Measurements from ENCODE around the gene ATP11B. TPM values are rescaled to one million over a fixed set of nuclear protein-coding genes. Genes with fewer than 3 reads are reported as not detected.

ATP11B gene
- total and polyA plus RNA-seq, 2 of the 8 experiments (the other 6 are each of a cell fraction or from before 2014, with no cell fraction given): 5.1 to 26.5 TPM

- no peak for TF ChIP-seq TBP (IDR thresholded peaks at IDR 0.05; ENCODE audit: low read depth, low read length)
- TF ChIP-seq SUZ12 (IDR thresholded peaks at IDR 0.05; ENCODE audit: low read length): no peak
- no peak for TF ChIP-seq CHD2 (IDR thresholded peaks at IDR 0.05; ENCODE audit: low read length)
- no peak for TF ChIP-seq SP2 (IDR thresholded peaks at IDR 0.05; ENCODE audit: low read length)
- TF ChIP-seq KDM5A (IDR thresholded peaks at IDR 0.05; ENCODE audit: low read length): no peak
- TF ChIP-seq TAF7 (optimal IDR thresholded peaks at IDR 0.05; ENCODE audit: borderline replicate concordance, low read depth, low read length): no peak
- TF ChIP-seq RAD21 (IDR thresholded peaks at IDR 0.05 in 1 of 2, conservative IDR thresholded peaks at IDR 0.05 in 1 of 2; ENCODE audit: low read depth in 2 of 2, low read length in 2 of 2): no peak
- TF ChIP-seq, protein P1, sequence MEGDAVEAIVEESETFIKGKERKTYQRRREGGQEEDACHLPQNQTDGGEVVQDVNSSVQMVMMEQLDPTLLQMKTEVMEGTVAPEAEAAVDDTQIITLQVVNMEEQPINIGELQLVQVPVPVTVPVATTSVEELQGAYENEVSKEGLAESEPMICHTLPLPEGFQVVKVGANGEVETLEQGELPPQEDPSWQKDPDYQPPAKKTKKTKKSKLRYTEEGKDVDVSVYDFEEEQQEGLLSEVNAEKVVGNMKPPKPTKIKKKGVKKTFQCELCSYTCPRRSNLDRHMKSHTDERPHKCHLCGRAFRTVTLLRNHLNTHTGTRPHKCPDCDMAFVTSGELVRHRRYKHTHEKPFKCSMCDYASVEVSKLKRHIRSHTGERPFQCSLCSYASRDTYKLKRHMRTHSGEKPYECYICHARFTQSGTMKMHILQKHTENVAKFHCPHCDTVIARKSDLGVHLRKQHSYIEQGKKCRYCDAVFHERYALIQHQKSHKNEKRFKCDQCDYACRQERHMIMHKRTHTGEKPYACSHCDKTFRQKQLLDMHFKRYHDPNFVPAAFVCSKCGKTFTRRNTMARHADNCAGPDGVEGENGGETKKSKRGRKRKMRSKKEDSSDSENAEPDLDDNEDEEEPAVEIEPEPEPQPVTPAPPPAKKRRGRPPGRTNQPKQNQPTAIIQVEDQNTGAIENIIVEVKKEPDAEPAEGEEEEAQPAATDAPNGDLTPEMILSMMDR (IDR thresholded peaks at IDR 0.05; ENCODE audit: control extremely low read depth in 1 of 3, insufficient read depth in 1 of 3, low read depth in 1 of 3, low read length in 3 of 3): no peak
- no peak for TF ChIP-seq CBX8 (IDR thresholded peaks at IDR 0.05; ENCODE audit: borderline replicate concordance, low read depth, low read length)
- TF ChIP-seq KDM1A (IDR thresholded peaks at IDR 0.05; ENCODE audit: borderline replicate concordance, low read length): no peak
- TF ChIP-seq TAF1 (IDR thresholded peaks at IDR 0.05; ENCODE audit: low read depth, low read length): no peak
Measured at GRCh38 chr3:182967218-182968204, 174.2 kb downstream of the ATP11B start (continued).

Measured in H1 (cell line).